ENCODE data around the gene DCTN2. TPM values are rescaled to one million over a fixed set of nuclear protein-coding genes. Genes with fewer than 3 reads are reported as not detected.
A peak's percentile ranks its signal among the peaks of the same experiment; 100 is the strongest.
"Not testable (repeated sequence)": the region's sequence is repeated elsewhere in the genome, so short reads cannot be mapped to it uniquely, and the experiment has no call there.

The DCTN2 gene
- polyA plus RNA-seq, 6 donors from 2014 or later: 65.6 to 87.3 (median 71.2) TPM

- not testable (repeated sequence) for H3K27ac Mint-ChIP-seq
Observed at GRCh38 chr12:57570438-57570837, 23.4 kb upstream of the DCTN2 start.

GRCh38 chr12:57569858-57570257, 22.9 kb upstream of the DCTN2 start:
- Mint-ChIP-seq H3K9me3 (peaks cover 0 to under 1% (median 0%) of the 10 kb centered on the region in 7 donors), H3K27ac (peak overlapping the region in 1 of 6 donors; percentile 37), H3K4me1 (no peaks in the 10 kb centered on the region), H3K27me3 (peaks cover 18 to 48% (median 45%) of the 10 kb centered on the region in 3 donors), H3K36me3 (no peaks in the 10 kb centered on the region), H3K4me3 (no peak overlapping the region)
- no peak for DNase-seq
- no peak for ATAC-seq (ENCODE audit: low read depth in 2 of 2)

More at GRCh38 chr12:57570438-57570837, 23.4 kb upstream of the DCTN2 start:
- H3K36me3 Mint-ChIP-seq; H3K4me1 Mint-ChIP-seq; H3K9me3 Mint-ChIP-seq; ATAC-seq (ENCODE audit: low read depth in 2 of 2); H3K4me3 Mint-ChIP-seq; DNase-seq: not testable (repeated sequence)
- peaks cover 17 to 52% (median 45%) of the 10 kb centered on the region in 3 donors for H3K27me3 Mint-ChIP-seq

- Mint-ChIP-seq H3K36me3 (no peaks in the 10 kb centered on the region), H3K4me3 (no peak overlapping the region), H3K9me3 (peaks cover 0 to 2% (median 0%) of the 10 kb centered on the region in 7 donors), H3K27ac (no peak overlapping the region), H3K27me3 (peaks cover 24 to 56% (median 55%) of the 10 kb centered on the region in 3 donors), H3K4me1 (no peaks in the 10 kb centered on the region)
- DNase-seq (no peak), ATAC-seq (ENCODE audit: low read depth in 2 of 2) (no peak)
Observed at GRCh38 chr12:57568838-57569237, 21.8 kb upstream of the DCTN2 start.

- Mint-ChIP-seq H3K36me3 (no peaks in the 10 kb centered on the region), H3K27ac (peak overlapping the region in 1 of 6 donors; percentile 90), H3K27me3 (peaks cover 22 to 57% (median 49%) of the 10 kb centered on the region in 3 donors), H3K4me3 (no peak overlapping the region), H3K9me3 (peaks cover 0 to 2% (median 0%) of the 10 kb centered on the region in 7 donors), H3K4me1 (no peaks in the 10 kb centered on the region)
- DNase-seq (no peak), ATAC-seq (ENCODE audit: low read depth in 2 of 2) (no peak)
Observed at GRCh38 chr12:57564178-57564740, 17.3 kb upstream of the DCTN2 start.

GRCh38 chr12:57563358-57563757, 16.4 kb upstream of the DCTN2 start:
- H3K27ac Mint-ChIP-seq: no peak overlapping the region
- DNase-seq: no peak
- H3K36me3 Mint-ChIP-seq: no peaks in the 10 kb centered on the region
- no peak overlapping the region for H3K4me3 Mint-ChIP-seq
- no peaks in the 10 kb centered on the region for H3K4me1 Mint-ChIP-seq
- H3K9me3 Mint-ChIP-seq: peaks cover 0 to 2% (median 0%) of the 10 kb centered on the region in 7 donors
- ATAC-seq (ENCODE audit: low read depth in 2 of 2): no peak
- peaks cover 20 to 48% (median 40%) of the 10 kb centered on the region in 3 donors for H3K27me3 Mint-ChIP-seq

- DNase-seq; H3K27ac Mint-ChIP-seq; ATAC-seq (ENCODE audit: low read depth in 2 of 2); H3K36me3 Mint-ChIP-seq; H3K4me3 Mint-ChIP-seq; H3K4me1 Mint-ChIP-seq; H3K9me3 Mint-ChIP-seq: not testable (repeated sequence)
- H3K27me3 Mint-ChIP-seq: peaks cover 22 to 37% (median 36%) of the 10 kb centered on the region in 3 donors
Observed at GRCh38 chr12:57561117-57561516, 14.1 kb upstream of the DCTN2 start.

GRCh38 chr12:57560516-57560915, 13.5 kb upstream of the DCTN2 start:
- Mint-ChIP-seq H3K4me1 (no peaks in the 10 kb centered on the region), H3K4me3 (no peak overlapping the region), H3K9me3 (peaks cover 0 to 2% (median 0%) of the 10 kb centered on the region in 7 donors), H3K27ac (no peak overlapping the region), H3K36me3 (no peaks in the 10 kb centered on the region), H3K27me3 (peaks cover 22 to 37% (median 36%) of the 10 kb centered on the region in 3 donors)
- no peak for ATAC-seq (ENCODE audit: low read depth in 2 of 2)
- no peak for DNase-seq

- no peak for ATAC-seq (ENCODE audit: low read depth in 2 of 2)
- Mint-ChIP-seq H3K9me3 (no peaks in the 10 kb centered on the region), H3K36me3 (no peaks in the 10 kb centered on the region), H3K4me3 (no peak overlapping the region), H3K27ac (no peak overlapping the region), H3K4me1 (no peaks in the 10 kb centered on the region), H3K27me3 (peaks cover 13 to 37% (median 31%) of the 10 kb centered on the region in 3 donors)
- no peak for DNase-seq
Observed at GRCh38 chr12:57558864-57559263, 11.9 kb upstream of the DCTN2 start.

GRCh38 chr12:57554897-57555296, 7.9 kb upstream of the DCTN2 start:
- DNase-seq (no peak), ATAC-seq (ENCODE audit: low read depth in 2 of 2) (no peak)
- peaks cover 16 to 43% (median 42%) of the 10 kb centered on the region in 3 donors for H3K27me3 Mint-ChIP-seq
- no peaks in the 10 kb centered on the region for H3K9me3 Mint-ChIP-seq
- no peak overlapping the region for H3K27ac Mint-ChIP-seq
- H3K4me1 Mint-ChIP-seq: peaks cover 4 to 9% (median 6%) of the 10 kb centered on the region in 3 donors
- H3K4me3 Mint-ChIP-seq: no peak overlapping the region
- H3K36me3 Mint-ChIP-seq: no peaks in the 10 kb centered on the region

GRCh38 chr12:57554453-57554852, 7.5 kb upstream of the DCTN2 start:
- ATAC-seq (ENCODE audit: low read depth in 2 of 2) (no peak), DNase-seq (no peak)
- H3K27ac Mint-ChIP-seq: no peak overlapping the region
- H3K27me3 Mint-ChIP-seq: peaks cover 16 to 45% (median 45%) of the 10 kb centered on the region in 3 donors
- H3K36me3 Mint-ChIP-seq: no peaks in the 10 kb centered on the region
- H3K9me3 Mint-ChIP-seq: no peaks in the 10 kb centered on the region
- H3K4me1 Mint-ChIP-seq: peaks cover 6 to 11% (median 7%) of the 10 kb centered on the region in 3 donors
- H3K4me3 Mint-ChIP-seq: peak overlapping the region in 1 of 8 donors; percentile 58

GRCh38 chr12:57553343-57554202, 6.6 kb upstream of the DCTN2 start:
- H3K9me3 Mint-ChIP-seq: no peaks in the 10 kb centered on the region
- no peaks in the 10 kb centered on the region for H3K36me3 Mint-ChIP-seq
- peaks cover 20 to 54% (median 52%) of the 10 kb centered on the region in 3 donors for H3K27me3 Mint-ChIP-seq
- no peak for DNase-seq
- no peak for ATAC-seq (ENCODE audit: low read depth in 2 of 2)
- H3K4me3 Mint-ChIP-seq: no peak overlapping the region
- H3K27ac Mint-ChIP-seq: peak overlapping the region in 1 of 6 donors; percentile 85
- H3K4me1 Mint-ChIP-seq: peaks cover 10 to 17% (median 14%) of the 10 kb centered on the region in 3 donors

- DNase-seq: no peak
- ATAC-seq (ENCODE audit: low read depth in 2 of 2): no peak
- Mint-ChIP-seq H3K27me3 (peaks cover 20 to 56% (median 52%) of the 10 kb centered on the region in 3 donors), H3K4me3 (no peak overlapping the region), H3K27ac (no peak overlapping the region), H3K36me3 (no peaks in the 10 kb centered on the region), H3K4me1 (peaks cover 10 to 17% (median 14%) of the 10 kb centered on the region in 3 donors), H3K9me3 (no peaks in the 10 kb centered on the region)
Observed at GRCh38 chr12:57552835-57553313, 5.9 kb upstream of the DCTN2 start.

- ATAC-seq (ENCODE audit: low read depth in 2 of 2): no peak
- peaks cover 14 to 22% (median 19%) of the 10 kb centered on the region in 3 donors for H3K4me1 Mint-ChIP-seq
- no peak overlapping the region for H3K27ac Mint-ChIP-seq
- H3K9me3 Mint-ChIP-seq: no peaks in the 10 kb centered on the region
- H3K36me3 Mint-ChIP-seq: no peaks in the 10 kb centered on the region
- peaks cover 20 to 56% (median 52%) of the 10 kb centered on the region in 3 donors for H3K27me3 Mint-ChIP-seq
- no peak overlapping the region for H3K4me3 Mint-ChIP-seq
- no peak for DNase-seq
Observed at GRCh38 chr12:57552306-57552651, 5.3 kb upstream of the DCTN2 start.

All from naive B cell (primary cell).